H9 (cell line): ENCODE measurements around the gene OVAAL. TPM values are rescaled to one million over a fixed set of nuclear protein-coding genes. Genes with fewer than 3 reads are reported as not detected.

Experiments used
- DNase-seq: peaks from one replicate; pipeline ENCODE4 v3.0.0-alpha.2; 2017
- H2AFZ ChIP-seq: one replicate; pipeline ENCODE4 v1.6.1; 2013; ENCODE audit warnings: mild to moderate bottlenecking, low read length, control low read depth, moderate library complexity
- H2AK5ac ChIP-seq: 2 replicates; pipeline ENCODE4 v1.6.1; 2013; ENCODE audit warnings: low read length, control low read depth, mixed read lengths; ENCODE audit not compliant: insufficient read length
- H2BK120ac ChIP-seq: one replicate; pipeline ENCODE4 v1.6.1; 2013; ENCODE audit warnings: low read depth, mild to moderate bottlenecking, low read length, control low read depth, inconsistent platforms; ENCODE audit not compliant: poor library complexity, severe bottlenecking
- H2BK12ac ChIP-seq: 2 replicates; pipeline ENCODE4 v1.6.1; 2013; ENCODE audit warnings: low read length, control low read depth, mixed read lengths, low read depth; ENCODE audit not compliant: insufficient read length
- H2BK15ac ChIP-seq: 2 replicates; pipeline ENCODE4 v1.6.1; 2013; ENCODE audit warnings: low read depth, low read length, control low read depth
- H2BK20ac ChIP-seq: one replicate; pipeline ENCODE4 v1.6.1; 2013; ENCODE audit warnings: low read depth, mild to moderate bottlenecking, low read length, control low read depth, inconsistent platforms; ENCODE audit not compliant: poor library complexity, severe bottlenecking
- H2BK5ac ChIP-seq: 2 replicates; pipeline ENCODE4 v1.6.1; 2013; ENCODE audit warnings: low read length, control low read depth, mixed read lengths; ENCODE audit not compliant: insufficient read length
- H3K14ac ChIP-seq: 2 replicates; pipeline ENCODE4 v1.6.1; 2013; ENCODE audit warnings: low read length, control low read depth; ENCODE audit not compliant: insufficient read depth
- H3K18ac ChIP-seq: 2 replicates; pipeline ENCODE4 v1.6.1; 2013; ENCODE audit warnings: low read depth, mild to moderate bottlenecking, mixed read lengths, low read length, control low read depth; ENCODE audit not compliant: insufficient read length
- H3K23ac ChIP-seq: 2 replicates; pipeline ENCODE4 v1.6.1; 2013; ENCODE audit warnings: low read length, control low read depth, mixed read lengths, low read depth; ENCODE audit not compliant: insufficient read length
- H3K23me2 ChIP-seq: 2 replicates; pipeline ENCODE4 v1.6.1; 2013; ENCODE audit warnings: low read depth, mild to moderate bottlenecking, mixed read lengths, low read length, control low read depth; ENCODE audit not compliant: insufficient read length, poor library complexity, severe bottlenecking
- H3K27ac ChIP-seq: 2 replicates; pipeline ENCODE4 v1.5.1; 2013; ENCODE audit warnings: low read length, control low read depth, mixed read lengths, low read depth; ENCODE audit not compliant: insufficient read length
- H3K27me3 ChIP-seq: 2 replicates; pipeline ENCODE4 v1.6.1; 2013; ENCODE audit warnings: low read length, control low read depth, inconsistent platforms; ENCODE audit not compliant: insufficient read depth
- H3K4ac ChIP-seq: 2 replicates; pipeline ENCODE4 v1.6.1; 2013; ENCODE audit warnings: low read depth, mild to moderate bottlenecking, control low read depth, inconsistent platforms, low read length, moderate library complexity
- H3K4me1 ChIP-seq: 2 replicates; pipeline ENCODE4 v1.6.1; 2013; ENCODE audit warnings: low read length, control low read depth, inconsistent platforms; ENCODE audit not compliant: insufficient read depth
- H3K4me2 ChIP-seq: 2 replicates; pipeline ENCODE4 v1.6.1; 2013; ENCODE audit warnings: low read length, control low read depth, mixed read lengths; ENCODE audit not compliant: insufficient read length, insufficient read depth
- H3K56ac ChIP-seq: 2 replicates; pipeline ENCODE4 v1.6.1; 2013; ENCODE audit warnings: low read depth, mild to moderate bottlenecking, mixed read lengths, low read length, control low read depth; ENCODE audit not compliant: insufficient read length
- H3K79me1 ChIP-seq: 2 replicates; pipeline ENCODE4 v1.6.1; 2013; ENCODE audit warnings: low read depth, mild to moderate bottlenecking, moderate library complexity, low read length, control low read depth, inconsistent platforms; ENCODE audit not compliant: insufficient read depth, poor library complexity, severe bottlenecking
- H3K79me2 ChIP-seq: 2 replicates; pipeline ENCODE4 v1.6.1; 2013; ENCODE audit warnings: low read length, control low read depth, inconsistent platforms; ENCODE audit not compliant: insufficient read depth
- H3K9ac ChIP-seq: 2 replicates; pipeline ENCODE4 v1.6.1; 2013; ENCODE audit warnings: low read length, control low read depth, mixed read lengths; ENCODE audit not compliant: insufficient read length; ENCODE audit errors: extremely low read depth
- H3K9me3 ChIP-seq: one replicate; pipeline ENCODE4 v1.6.1; 2013; ENCODE audit warnings: low read depth, low read length, inconsistent platforms; ENCODE audit not compliant: control insufficient read depth
- H3T11ph ChIP-seq: one replicate; pipeline ENCODE4 v1.6.1; 2013; ENCODE audit warnings: mild to moderate bottlenecking, low read length, control low read depth, inconsistent platforms
- H4K20me1 ChIP-seq: one replicate; pipeline ENCODE4 v1.6.1; 2013; ENCODE audit not compliant: control insufficient read depth, insufficient read length, insufficient read depth
- H4K5ac ChIP-seq: 2 replicates; pipeline ENCODE4 v1.6.1; 2013; ENCODE audit warnings: low read depth, mild to moderate bottlenecking, mixed read lengths, low read length, control low read depth; ENCODE audit not compliant: insufficient read length
- H4K8ac ChIP-seq: replicated peaks from 2 replicates; pipeline ENCODE4 v1.6.1; 2013; ENCODE audit warnings: low read length, control low read depth, mixed read lengths, low read depth; ENCODE audit not compliant: insufficient read length
- H4K91ac ChIP-seq: 2 replicates; pipeline ENCODE4 v1.6.1; 2013; ENCODE audit warnings: low read depth, mild to moderate bottlenecking, moderate library complexity, mixed read lengths, low read length, control low read depth; ENCODE audit not compliant: insufficient read length
- H3K27ac Mint-ChIP-seq, 3 experiments: 2 replicates in 2 of 3; 3 replicates in 1 of 3; pipeline ENCODE4 v1.8.0; 2020 to 2021; ENCODE audit warnings: mixed read lengths in 3 of 3, mild to moderate bottlenecking in 1 of 3, moderate library complexity in 1 of 3
- H3K27me3 Mint-ChIP-seq: 2 replicates; pipeline ENCODE4 v1.8.0; 2021; ENCODE audit warnings: low read depth, mild to moderate bottlenecking, moderate library complexity, mixed read lengths
- H3K36me3 Mint-ChIP-seq, 3 experiments: 2 replicates in 2 of 3; 3 replicates in 1 of 3; pipeline ENCODE4 v1.8.0; 2020 to 2021; ENCODE audit warnings: low read depth in 3 of 3, mixed read lengths in 3 of 3; ENCODE audit not compliant: insufficient read depth in 1 of 3
- H3K4me1 Mint-ChIP-seq, 2 experiments: 2 replicates each; pipeline ENCODE4 v1.8.0; 2020; ENCODE audit warnings: mixed read lengths in 2 of 2
- H3K4me3 Mint-ChIP-seq, 2 experiments: 2 replicates in 1 of 2; 3 replicates in 1 of 2; pipeline ENCODE4 v1.8.0; 2020 to 2021; ENCODE audit warnings: mild to moderate bottlenecking in 2 of 2, mixed read lengths in 2 of 2, moderate library complexity in 1 of 2
- H3K9me3 Mint-ChIP-seq, 2 experiments: 2 replicates in 1 of 2; 3 replicates in 1 of 2; pipeline ENCODE4 v1.8.0; 2020; ENCODE audit warnings: mild to moderate bottlenecking in 2 of 2, mixed read lengths in 2 of 2, moderate library complexity in 1 of 2
- CTCF ChIP-seq: fragments of 200-600 bp; sonication (generic); conservative IDR thresholded peaks from 3 replicates; pipeline ENCODE4 v1.8.0; 2021; ENCODE audit warnings: antibody characterized with exemption, mild to moderate bottlenecking
- WGBS: extraction: QIAGEN DNeasy Blood & Tissue Kit; methylation state at CpG from one replicate; pipeline ENCODE4 v1.1.7; 2013; ENCODE audit warnings: missing lambda C conversion rate, low lambda C conversion rate, mixed read lengths; ENCODE audit not compliant: insufficient read length; ENCODE audit errors: extremely low coverage; 5-methylcytosine and 5-hydroxymethylcytosine counted together
- total RNA-seq: library from RNA; stranded (reverse); gene quantifications from 2 replicates; pipeline ENCODE4 v1.2.1, GENCODE V29; 2021

Gene OVAAL
- total RNA-seq, 1 experiment from 2014 or later, result not detected

GRCh38 chr1:180584869-180585268, 26.1 kb downstream of the OVAAL start:
- no peak overlapping the region for H2BK5ac ChIP-seq
- H3K23me2 ChIP-seq, result no peaks in the 10 kb centered on the region
- no peak overlapping the region for H3K4me2 ChIP-seq
- no peak overlapping the region for H3K56ac ChIP-seq
- Mint-ChIP-seq H3K4me3 (no peak overlapping the region), H3K27me3 (no peaks in the 10 kb centered on the region; the same call in 1 of the 2 replicates), H3K27ac (no peak overlapping the region), H3K4me1 (peaks cover 5% of the 10 kb centered on the region in 2 experiments), H3K9me3 (peaks cover 0 to 2% of the 10 kb centered on the region in 2 experiments; a peak in 1 of 5 replicates), H3K36me3 (no peaks in the 10 kb centered on the region; a peak in 1 of 7 replicates)
- no peak overlapping the region for H2AK5ac ChIP-seq
- no peak for DNase-seq
- H2BK20ac ChIP-seq, result no peak overlapping the region
- WGBS, result no CpG with 5 or more reads among the region's 8 CpGs
- no peak for TF ChIP-seq CTCF
- H3K14ac ChIP-seq, result no peak overlapping the region
- no peak overlapping the region for H2BK120ac ChIP-seq
- H4K5ac ChIP-seq, result no peak overlapping the region
- H3K23ac ChIP-seq, result no peak overlapping the region
- no peaks in the 10 kb centered on the region for H3K4me1 ChIP-seq
- H3T11ph ChIP-seq, result no peak overlapping the region
- no peak overlapping the region for H4K8ac ChIP-seq
- no peak overlapping the region for H3K9ac ChIP-seq
- no peak overlapping the region for H2BK12ac ChIP-seq
- no peak overlapping the region for H3K27ac ChIP-seq
- H4K20me1 ChIP-seq, result no peaks in the 10 kb centered on the region
- no peaks in the 10 kb centered on the region for H3K9me3 ChIP-seq
- no peak overlapping the region for H3K4ac ChIP-seq
- no peaks in the 10 kb centered on the region for H3K79me2 ChIP-seq
- H2AFZ ChIP-seq, result no peak overlapping the region
- no peaks in the 10 kb centered on the region for H3K79me1 ChIP-seq
- H3K27me3 ChIP-seq, result no peaks in the 10 kb centered on the region
- H2BK15ac ChIP-seq, result no peak overlapping the region
- no peak overlapping the region for H4K91ac ChIP-seq
- no peak overlapping the region for H3K18ac ChIP-seq
